CD4-positive, alpha-beta T cell treated with Interleukin-10 for 1 hour (primary cell): ENCODE data around the gene GTPBP3.

Experiments used
- DNase-seq: peaks from one replicate; pipeline ENCODE4 v3.0.0-alpha.2; 2020

GTPBP3 gene

DNA sequence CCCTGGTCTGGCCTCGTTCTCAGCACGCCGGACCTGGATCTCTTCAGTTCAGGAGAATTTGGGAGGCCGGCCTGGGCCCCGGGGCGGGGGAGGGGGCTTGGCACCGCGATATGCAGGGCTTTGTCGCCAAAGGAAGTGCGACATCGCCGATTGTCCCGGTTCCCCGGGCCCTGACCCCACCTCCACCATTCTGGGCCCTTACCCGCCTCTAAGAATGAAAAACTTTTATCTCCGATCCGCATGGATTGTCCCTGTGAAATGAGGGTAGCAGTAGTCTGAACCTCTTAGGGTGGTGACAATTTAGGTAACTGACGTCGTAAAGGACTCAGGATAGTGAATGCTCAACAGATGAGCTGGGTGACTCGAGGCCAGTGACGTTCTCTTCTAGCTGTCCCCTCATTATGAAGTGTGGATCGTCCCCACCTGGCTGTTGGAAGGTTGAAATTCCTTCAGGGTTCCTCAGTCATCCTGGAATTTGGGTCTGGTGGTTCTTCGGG lies 27.3 kb upstream of the GTPBP3 start:
- DNase-seq, result no peak

DNA sequence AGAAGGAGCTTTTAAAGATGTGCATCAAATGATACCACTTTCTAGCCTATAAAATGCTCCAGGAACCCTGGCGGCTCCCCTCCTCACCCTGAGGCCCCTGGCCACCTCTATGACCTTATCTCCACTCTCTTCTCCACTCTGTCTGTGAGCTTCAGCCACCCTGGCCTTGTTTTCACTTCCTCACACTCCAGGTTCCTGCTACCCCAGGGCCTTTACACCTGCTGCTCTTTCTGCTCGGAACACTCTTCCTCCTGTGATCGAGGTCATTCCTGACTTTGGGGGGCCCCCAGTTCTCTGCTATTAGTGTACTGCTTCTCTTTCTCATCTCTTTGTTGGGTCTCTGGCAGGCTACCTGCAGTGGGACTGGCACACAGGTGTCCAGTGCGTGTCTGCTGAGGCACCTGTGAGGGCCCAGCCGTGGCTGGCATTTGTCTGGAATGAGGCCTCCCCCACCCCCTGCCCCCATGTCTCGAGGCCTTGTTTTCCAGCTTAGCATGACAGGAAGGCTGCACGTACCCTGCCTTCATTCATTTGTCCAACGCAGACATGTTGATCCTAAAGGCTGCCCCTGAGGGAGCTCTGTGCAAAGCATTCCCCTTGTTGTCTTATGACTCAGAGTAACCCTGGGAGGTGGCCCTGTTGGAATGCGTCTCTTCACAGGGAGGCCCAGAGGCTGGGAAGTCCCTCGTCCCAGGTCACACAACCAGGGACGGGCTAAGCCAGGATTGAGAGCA lies 25.7 kb upstream of the GTPBP3 start:
- DNase-seq, result no peak

DNA sequence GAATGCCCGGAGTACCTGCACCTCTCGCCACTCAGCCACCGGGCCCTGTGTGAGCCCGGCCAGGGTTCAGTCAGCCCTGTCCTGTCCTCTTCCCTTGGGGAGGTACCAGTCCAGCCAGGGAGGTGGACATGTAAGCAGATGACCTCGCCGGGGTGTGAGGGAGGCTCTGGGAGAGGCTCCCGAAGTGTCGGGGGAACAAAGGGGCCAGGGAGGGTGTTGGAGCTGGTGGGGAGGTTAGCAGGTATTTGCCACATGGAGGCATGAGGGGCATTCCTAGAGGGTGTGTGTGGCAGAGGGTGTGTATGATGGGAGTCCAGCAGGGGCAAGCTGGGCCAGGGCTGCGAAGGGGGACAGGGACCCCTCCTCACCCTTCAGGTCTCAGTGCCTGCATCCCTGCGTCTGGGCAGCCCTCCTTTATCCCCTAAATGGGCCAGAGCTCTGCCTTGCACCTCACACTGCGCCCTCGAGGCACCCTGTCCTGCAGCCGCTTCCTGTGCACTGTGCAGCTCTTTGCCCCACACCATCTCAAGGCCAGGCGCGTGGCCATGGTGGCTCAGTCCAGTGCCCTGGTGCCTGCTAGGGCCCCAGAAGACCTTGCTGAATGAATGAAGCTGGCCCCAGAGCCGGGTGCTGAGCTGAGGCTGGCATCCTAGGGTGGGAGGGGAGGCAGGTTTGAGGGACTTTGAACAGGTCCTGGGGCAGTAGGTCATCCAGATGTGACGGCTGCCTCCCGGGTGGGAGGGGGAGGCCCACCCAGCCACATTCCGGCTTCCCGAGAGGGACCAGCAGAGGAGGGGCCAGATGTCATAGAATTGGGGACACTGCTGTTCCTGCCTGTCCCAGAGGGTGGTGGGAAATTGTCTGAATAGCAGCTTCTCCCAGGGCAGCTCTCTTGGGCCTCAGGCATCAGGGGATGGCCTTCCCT lies 24.9 kb upstream of the GTPBP3 start:
- DNase-seq, result no peak

DNA sequence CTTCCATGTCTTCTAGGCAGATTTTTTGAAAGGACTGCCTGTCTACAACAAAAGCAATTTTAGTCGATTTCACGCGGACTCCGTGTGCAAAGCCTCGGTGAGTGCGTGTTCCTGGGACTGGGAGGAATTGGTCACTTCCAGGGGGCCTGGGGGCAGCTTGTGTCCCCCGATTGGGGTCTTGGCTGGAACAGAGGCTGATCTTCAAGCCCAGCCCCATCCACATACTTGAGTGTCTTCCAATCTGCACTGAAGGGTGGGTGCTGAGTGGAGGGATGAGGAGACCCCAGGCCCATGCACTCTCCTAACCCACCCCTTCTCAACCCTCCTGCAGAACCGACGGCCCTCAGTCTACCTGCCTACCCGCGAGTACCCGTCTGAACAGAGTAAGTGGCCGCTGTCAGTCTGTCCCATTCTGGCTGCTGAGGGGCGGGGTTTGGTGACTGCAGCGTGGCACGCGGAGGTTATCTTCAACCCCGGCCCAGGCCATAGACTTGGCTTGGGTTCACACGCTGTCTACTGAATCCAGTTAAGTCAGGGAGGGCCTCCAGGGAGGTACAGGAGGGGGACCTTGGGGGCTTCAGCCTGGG lies 23.3 kb upstream of the GTPBP3 start:
- DNase-seq, result no peak

DNA sequence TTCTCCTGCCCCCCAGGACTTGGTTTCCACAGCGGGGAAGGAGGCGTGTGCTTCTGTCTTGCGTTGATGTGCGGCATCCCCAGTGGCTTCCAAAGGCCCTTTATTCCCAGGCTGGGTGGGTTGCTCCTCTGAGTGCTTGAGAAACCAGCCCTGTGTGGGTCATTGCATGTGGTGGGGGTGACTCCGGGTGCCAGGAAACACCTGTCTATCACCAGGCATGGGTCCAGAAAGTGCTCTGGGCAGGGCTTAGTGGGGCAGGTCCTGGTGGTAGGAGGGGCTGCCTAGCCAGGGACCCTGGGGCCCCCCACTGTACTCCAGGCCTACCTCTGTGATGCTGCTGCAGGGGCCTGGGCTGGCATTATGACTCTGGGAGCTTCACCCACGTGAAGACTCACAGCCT lies 18.4 kb upstream of the GTPBP3 start:
- DNase-seq, result no peak

DNA sequence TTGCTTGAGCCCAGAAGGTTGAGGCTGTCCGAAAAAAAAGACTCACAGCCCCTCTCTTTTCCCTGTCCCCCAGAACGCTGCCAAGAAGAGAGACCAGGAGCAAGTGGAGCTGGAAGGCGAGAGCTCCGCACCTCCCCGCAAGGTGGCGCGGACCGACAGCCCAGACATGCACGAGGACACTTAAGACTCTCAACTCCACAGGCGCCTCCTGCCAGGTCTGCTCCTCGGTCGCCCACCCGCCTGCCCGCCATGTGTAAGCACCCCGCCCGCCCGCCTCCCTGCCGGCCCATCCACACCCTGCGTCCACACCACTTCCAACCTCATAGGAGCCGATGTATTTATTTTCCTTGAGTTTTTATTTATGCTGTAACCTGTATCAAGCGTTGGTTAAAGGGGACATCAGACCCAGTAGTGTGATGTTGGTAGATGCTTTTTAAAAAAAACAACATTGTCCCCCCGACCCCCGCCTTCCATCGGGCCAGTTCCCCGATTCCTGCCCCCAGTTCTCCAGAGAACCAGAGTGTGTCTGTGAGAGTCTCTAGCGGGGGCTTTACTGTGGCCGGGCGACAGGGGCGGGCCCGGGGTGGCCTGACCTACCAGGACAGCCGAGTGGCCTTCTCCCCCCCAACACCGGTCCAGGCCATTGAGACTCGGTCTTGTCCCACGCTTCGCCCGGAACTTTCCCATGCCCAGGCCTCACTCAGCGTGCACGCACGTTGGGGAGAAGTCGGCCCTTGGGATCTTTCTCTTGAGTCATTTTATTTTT lies 17.7 kb upstream of the GTPBP3 start:
- DNase-seq, result no peak

DNA sequence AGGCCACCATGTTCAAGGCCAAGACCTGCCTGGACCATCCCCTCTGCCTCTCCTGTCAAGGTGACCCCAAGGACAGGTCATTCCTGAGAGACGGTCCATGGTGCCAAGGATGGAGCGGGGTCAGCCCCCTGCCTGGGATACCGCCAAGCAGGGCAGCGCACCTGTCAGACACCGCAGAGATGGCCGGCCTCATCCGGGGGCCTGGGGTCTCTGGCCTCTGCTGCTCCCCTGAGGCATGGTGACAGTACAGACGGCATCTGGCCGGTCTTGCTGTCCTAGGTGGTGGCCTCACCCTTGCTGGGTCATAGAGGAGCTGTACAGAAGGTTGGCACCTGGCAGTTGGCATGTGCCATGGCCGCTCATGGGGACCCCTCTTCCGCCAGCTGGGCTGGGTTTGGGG lies 16.9 kb upstream of the GTPBP3 start:
- no peak for DNase-seq

DNA sequence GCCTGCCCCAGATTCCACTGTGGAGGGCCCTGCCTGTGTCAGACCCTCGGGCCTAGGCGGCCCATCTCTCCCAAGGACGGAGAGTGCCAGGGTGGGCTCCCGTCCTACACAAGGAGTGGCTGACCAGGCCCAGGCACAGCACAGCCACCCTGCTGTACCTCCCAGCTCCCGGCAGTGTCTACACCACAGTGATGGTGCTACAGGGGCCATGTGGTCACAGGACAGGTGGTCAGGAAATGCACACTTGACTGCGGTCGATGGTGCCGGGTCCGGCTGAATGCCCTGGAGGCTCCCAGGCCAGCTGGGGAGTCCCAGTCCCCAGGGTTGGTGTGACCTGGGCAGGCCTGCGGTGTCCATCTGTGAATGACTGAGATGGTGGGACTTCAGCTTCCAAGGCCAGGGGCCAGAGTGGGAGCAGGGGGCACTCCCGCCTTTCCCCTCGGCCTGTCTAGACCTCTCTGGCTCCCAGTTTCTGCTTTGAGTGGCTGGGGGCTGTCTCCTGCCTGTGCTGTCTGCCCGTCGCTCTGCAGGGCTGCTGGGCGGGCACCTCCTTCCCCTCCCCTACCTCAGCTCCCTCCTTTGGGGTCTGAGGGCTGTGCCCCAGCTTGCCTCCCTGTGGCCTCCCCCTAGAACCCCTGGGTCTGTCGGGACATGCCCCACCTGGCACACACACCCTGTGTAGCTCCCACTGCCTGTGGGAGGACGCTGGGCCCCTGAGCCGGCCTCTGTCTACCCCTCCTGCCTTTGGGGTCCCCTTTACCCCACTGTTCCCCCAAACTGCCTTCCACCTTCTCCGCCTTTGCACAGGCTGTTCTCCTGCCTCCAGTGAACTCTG lies 15.5 kb upstream of the GTPBP3 start:
- DNase-seq, result no peak

DNA sequence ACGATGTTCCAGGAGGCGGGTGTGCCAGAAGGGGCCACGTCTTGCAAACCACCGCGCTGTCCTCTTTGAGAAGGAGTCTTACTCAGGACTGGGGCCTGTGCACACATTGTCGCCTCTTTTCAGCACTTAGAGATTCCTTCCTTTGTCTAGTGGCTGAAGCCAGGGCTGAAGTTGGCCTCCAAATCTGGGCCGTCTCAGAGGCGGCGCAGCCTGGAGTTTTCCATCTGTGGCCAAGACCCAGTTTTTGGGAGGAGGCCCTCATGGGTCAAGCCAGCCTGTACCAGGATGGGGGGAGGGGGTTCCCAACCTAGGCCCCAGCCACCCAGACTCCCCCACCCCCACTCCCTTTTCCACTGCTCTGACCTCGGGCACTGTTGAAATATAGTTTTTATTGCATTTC lies 14.5 kb upstream of the GTPBP3 start:
- no peak for DNase-seq

DNA sequence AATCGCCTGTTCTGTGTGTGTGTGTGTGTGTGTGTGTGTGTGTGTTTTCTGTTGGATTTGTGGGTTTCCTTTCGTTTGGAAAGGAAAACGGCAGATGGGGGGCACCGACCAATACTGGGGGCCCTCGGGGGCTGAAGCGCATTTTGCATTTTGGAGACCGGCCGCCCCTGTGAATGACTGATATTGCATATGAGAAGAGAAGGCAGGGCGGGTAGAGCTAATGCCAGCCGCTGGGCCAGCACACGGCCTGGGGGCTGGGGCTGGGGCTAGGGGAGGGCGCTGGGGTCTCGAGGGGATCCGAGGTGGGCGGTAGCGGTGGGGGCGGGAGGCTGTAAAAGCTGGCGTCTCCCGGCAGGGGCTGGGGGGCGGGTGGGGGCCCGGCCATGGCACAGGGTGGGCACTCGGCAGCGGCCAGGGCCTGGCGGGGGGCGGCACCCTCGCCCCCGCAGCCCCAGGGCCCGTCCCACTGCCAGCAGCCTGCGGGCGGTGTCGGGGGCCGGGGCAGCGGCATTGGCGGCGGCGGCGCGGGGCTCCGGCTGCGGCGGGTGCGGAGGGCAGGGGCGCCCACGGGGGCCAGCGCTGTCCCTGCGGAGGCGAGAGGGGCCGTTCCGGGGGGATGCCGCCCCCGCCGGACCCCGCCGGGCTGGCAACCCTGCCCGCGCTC lies 13.9 kb upstream of the GTPBP3 start:
- DNase-seq, result no peak

DNA sequence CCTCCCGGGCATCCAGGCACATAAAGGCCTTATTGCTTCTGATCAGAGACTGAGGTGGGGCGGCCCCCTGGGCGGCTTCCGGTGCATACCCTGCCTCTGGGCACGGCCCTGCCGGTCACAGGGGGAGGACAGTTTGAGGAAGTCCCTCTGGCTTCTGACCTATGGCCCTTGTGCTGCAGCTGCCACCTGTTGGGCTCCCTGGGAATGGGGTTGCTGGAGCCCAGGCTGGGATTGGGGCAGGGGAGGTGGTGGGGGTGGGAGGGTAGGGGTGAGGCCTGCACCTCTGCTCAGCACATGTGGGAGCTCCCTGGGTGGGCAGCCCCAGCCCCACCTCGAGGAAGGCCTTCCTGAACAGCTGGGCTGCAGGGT lies 13.4 kb upstream of the GTPBP3 start:
- no peak for DNase-seq

DNA sequence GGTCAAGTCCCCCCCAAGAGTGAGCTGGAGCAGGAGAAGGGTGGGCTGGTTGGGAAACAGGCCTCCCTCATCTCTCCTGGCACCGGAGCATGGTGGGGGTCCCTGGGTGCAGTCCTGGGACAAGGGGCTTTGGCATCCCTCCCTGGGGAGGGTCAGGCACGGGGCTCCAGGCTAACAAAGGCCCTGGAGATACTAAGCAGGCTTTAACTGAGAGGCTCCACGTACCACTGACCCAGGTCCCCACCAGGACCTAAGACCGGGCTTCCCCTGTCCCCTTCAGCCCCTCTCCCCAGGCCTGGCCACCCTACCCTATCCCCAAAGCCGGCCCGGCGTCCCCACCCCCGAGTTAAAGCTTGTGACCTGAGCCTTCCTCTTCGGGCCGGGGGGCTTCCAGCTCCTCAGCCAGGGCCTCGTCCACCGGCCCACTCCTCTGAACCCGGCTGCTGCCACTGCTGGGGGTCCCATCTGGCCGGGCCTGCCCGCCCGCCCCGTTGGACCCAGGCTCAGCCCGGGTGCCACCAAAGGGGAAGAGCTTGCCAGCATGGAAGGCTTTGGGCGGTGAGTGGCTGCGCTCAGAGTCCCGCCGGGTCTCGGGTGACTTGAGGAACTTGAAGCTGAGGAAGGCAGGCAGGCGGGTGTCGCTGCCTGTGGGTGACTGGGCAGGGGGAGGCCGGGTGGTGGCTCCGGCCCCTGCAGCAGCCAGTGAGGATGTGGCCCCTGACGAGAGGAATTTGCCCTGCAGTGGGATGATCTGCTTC lies 12.8 kb upstream of the GTPBP3 start:
- no peak for DNase-seq

DNA sequence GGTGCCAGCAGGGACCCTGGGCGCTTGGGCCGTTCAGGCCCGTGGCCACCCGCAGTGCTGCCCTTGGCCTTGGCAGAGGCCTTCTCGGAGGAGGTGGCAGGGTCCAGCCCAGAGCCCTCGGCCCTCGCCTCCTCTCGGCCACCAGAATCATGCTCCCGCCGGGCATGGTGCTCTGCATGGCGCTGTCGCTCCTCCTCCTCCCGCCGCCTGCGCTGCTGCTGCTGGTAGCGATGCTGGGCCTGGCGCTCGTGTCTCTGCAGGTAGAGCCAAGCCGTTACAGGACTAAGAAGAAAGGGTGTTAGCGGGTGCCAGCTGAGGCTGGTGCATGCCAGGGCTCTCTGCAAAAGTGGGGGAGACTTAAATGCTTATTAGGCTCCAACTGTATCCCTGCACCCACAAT lies 12.2 kb upstream of the GTPBP3 start:
- DNase-seq, result no peak

DNA sequence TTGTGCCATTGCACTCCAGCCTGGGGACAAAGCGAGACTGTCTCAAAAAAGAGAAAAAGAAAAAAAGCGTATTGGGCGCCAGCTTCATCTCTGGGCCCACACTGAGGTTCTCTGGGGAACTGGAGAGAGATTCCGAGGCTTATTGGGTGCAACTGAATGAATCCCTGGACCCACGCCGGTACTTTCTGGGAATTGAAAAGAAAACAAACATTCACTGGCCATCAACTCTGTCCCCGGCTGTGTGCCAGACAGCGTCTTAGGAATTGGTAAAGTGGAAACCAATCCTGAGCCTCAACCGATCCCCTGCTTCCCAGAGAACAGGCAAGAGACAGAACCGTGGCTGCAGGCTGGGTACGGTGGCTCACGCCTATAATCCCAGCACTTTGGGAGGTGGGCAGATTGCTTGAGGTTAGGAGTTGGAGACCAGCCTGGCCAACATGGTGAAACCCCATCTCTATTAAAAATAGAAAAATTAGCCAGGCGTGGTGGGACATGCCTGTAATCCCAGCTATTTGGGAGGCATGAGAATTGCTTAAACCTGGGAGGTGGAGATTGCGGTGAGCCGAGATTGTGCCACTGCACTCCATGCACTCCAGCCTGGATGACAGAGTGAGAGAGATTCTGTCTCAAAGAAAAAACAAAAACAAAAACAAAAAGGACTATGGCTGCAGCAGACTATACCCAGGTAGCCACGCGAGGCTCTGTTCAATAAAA lies 11.3 kb upstream of the GTPBP3 start:
- no peak for DNase-seq

DNA sequence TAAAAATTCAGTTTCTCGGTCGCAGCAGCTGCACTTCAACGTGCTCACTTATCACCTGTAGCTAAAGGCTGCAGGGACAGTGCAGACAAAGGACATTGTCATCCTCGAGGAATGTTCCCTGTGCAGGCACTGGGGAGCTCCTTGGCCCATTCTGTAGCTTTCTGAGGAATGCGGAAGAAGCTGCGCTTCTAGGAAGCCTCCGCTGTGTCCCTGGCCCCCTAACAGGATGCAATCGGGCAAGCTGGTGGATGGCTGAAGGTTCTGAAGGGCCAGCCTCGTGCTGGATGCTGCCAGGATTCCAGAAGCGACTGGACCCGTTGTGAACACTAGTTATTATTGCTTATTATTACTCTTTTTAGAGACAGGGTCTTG lies 10.8 kb upstream of the GTPBP3 start:
- no peak for DNase-seq

DNA sequence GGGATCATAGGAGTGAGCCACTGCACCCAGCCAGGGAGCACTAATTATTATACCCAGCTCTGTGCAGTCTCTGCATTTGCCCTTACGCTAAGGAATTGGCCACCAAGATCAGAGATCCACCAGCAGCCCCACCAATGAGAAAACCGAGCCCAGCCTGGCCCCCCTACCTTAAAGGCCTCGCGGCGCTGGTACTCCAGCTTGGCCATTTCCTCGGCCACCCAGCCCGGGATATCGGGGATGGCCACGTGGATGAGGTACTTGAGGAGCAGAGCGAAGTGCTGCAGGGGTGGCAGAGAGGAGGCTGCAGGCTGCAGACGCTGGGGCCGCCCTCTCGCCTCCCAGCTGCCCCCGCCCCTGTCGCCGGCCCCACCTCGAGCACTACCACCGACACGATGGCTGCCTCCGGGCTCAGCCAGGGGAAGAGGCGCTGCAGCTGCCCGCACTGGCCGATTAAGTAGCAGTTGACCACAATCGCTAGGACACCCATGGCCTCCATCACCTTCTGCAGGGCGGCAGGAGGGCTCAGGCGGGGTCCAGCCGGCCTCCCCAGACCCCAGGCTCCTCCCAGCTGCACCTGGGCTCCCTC lies 10.2 kb upstream of the GTPBP3 start:
- no peak for DNase-seq

DNA sequence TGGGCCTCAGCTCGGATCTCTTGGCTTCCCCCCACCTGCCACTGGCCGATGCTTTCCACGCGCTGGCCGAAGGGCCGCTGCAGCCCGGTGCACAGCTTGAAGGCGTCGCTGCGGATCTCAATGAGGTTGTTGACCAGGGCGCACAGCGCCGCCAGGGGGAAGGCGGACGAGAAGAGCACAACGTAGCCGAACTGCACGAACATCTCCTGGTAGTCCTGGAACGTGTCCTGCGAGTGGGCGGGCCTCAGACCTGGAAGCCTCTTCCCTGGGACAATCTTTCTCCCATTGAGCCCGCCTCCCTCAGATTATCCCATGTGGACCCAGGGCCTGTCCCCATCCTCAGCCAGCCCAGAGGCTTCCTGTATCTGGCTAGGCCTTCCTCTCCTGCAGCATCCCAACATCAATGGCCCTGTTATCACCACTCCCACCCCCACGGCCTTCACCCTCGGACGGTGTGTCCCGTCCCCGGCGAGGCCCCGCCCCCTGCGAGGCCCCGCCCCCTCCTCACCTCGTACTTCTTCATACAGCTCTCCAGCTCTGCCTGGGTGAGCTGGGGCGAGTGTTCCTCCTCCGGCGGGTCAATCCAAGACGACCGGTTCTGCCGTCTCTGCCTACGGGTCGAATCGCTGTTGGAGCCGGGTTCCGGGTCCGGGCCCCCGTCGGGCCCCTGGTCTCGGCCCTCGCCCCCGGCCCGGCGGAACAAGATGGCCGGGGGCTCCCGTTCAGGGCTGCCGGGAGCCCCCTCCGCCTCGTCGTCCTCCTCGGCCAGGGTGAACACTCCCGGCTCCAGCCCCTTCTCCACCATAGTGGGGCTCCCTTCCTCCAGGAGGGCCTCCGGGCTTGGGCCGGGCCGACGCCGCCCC lies 9.5 kb upstream of the GTPBP3 start:
- peak; percentile 68 for DNase-seq

DNA sequence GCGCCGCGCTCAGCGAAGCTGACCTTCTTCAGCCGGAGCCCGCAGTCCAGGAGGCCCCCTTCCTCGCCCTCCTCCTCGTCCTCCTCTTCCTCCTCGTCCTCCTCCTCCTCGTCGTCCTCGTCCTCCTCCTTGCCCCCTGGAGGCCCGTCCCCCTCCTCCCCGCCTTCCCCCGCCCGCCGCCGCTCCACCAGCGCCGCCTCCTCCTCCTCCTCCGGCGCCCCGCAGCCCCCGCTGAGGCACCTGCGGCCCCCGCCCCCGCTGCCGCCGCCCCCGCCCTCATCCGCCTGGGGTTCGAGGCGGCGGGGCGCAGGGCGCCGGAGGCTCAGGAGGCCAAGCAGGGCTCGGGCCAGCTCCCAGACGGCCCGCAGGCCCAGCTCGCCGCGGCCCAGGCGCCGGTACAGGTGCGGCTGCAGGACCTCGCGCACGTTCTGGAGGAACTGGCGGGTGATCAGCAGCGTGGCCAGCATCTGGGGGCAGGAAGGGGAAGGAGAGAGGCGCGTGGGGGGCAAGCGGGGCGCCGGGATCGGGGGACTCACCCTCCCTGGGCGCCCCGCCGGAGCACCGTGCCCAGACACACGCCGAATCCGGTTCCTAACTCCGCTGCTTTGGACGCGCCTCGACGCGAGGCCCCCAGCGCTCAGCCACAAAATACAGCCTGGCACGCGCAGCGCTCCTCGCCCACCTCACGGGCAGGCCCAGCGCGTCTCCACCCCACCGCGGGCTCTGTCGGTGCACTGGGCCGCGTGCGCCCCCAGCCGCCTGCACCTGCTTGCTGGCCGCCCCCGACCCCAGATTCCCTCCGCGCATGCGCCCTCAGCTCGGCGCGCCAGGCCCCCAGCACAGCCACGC lies 8.6 kb upstream of the GTPBP3 start:
- peak; percentile 51 for DNase-seq
